Thymus (tissue), 11 donors: ENCODE results near the gene EXOC1L. TPM values are rescaled to one million over a fixed set of nuclear protein-coding genes. Genes with fewer than 3 reads are reported as not detected.
"Not testable (repeated sequence)": the region's sequence is repeated elsewhere in the genome, so short reads cannot be mapped to it uniquely, and the experiment has no call there.

Source experiments
- DNase-seq, 9 donors: peaks; one replicate each; pipeline ENCODE4 v3.0.0-alpha.2; 2013; ENCODE audit warnings: low spot score in 9 of 9, low read depth in 6 of 9, missing footprints in 1 of 9
- H3K27ac ChIP-seq, 2 donors: one replicate each; pipeline ENCODE4 v1.5.1; 2013; ENCODE audit warnings: control low read depth in 1 of 2, low read depth in 1 of 2, low read length in 1 of 2, mild to moderate bottlenecking in 1 of 2, moderate library complexity in 1 of 2
- H3K27me3 ChIP-seq, 2 donors: one replicate each; pipeline ENCODE4 v1.5.1; 2013; ENCODE audit warnings: low read length in 1 of 2; ENCODE audit not compliant: control insufficient read depth in 2 of 2, insufficient read depth in 1 of 2
- H3K36me3 ChIP-seq, 2 donors: one replicate each; pipeline ENCODE4 v1.5.1; 2013; ENCODE audit warnings: low read length in 1 of 2, mild to moderate bottlenecking in 1 of 2, moderate library complexity in 1 of 2; ENCODE audit not compliant: control insufficient read depth in 2 of 2, insufficient read depth in 2 of 2
- H3K4me1 ChIP-seq, 2 donors: one replicate each; pipeline ENCODE4 v1.5.1; 2013; ENCODE audit warnings: low read length in 2 of 2; ENCODE audit not compliant: control insufficient read depth in 2 of 2, insufficient read depth in 2 of 2
- H3K4me3 ChIP-seq, 2 donors: one replicate each; pipeline ENCODE4 v1.5.1; 2013; ENCODE audit warnings: low read length in 2 of 2, control low read depth in 1 of 2, mild to moderate bottlenecking in 1 of 2
- H3K9me3 ChIP-seq, 2 donors: one replicate each; pipeline ENCODE4 v1.5.1; 2013; ENCODE audit warnings: low read length in 1 of 2, mild to moderate bottlenecking in 1 of 2; ENCODE audit not compliant: control insufficient read depth in 2 of 2, insufficient read depth in 1 of 2
- WGBS: extraction: QIAGEN DNeasy Blood & Tissue Kit; methylation state at CpG from one replicate; pipeline ENCODE4 v1.1.7; 2013; 5-methylcytosine and 5-hydroxymethylcytosine counted together
- polyA plus RNA-seq: library from polyadenylated mRNA; stranded (reverse); fragments of 200-250 nt; gene quantifications from one replicate; pipeline ENCODE4 v1.2.3, GENCODE V29; 2013
- total RNA-seq: library from RNA; stranded (reverse); fragments of 120-200 nt; gene quantifications from one replicate; pipeline ENCODE4 v1.2.4, GENCODE V29; 2013
- donor health status: healthy.

EXOC1L gene
- total and polyA plus RNA-seq, 2 donors, result not detected

DNA sequence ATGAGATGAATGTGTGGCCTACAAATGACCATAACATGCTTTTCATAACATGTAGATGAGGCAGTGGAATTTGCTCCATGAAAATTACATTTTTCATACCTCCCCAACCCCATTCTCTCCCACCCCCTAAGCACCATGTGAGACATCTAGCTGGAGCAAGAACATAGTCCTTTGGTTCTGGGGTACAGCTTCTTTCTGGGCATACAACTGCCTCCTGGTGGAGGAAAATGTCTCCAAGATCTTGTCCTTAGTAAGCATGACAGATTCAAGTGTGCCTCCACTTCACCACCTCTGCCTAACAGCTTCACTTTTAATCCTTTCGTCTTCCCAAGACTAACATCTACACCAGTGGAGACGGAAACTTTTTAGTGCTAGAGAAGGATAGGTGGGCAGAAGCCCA, 8.0 kb downstream of the EXOC1L start:
- no peak for DNase-seq
- no peaks in the 10 kb centered on the region for H3K4me1 ChIP-seq
- no peak overlapping the region for H3K27ac ChIP-seq
- WGBS, result 77% methylated on average over 2 of the region's 2 CpGs
- H3K27me3 ChIP-seq, result no peaks in the 10 kb centered on the region
- no peaks in the 10 kb centered on the region for H3K9me3 ChIP-seq
- H3K4me3 ChIP-seq, result no peak overlapping the region
- H3K36me3 ChIP-seq, result no peaks in the 10 kb centered on the region

DNA sequence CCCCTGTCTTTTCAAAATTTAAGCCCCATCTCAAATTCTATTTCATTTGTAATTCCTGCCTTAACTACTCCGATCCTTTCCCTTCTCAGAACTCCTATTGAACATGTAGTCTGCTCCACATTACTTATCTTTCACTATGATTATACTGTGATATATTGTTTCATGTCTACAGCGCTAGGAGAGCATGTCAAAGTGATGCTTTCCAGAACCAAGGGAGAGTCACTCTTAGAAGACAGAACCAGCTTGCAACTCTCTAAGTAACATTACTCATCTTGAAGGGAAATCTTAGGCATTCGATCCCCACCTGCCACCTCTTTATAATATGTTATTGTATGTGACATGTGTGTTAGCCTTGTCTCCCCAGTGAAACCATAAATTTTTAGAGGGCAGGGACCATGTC, 10.5 kb downstream of the EXOC1L start:
- H3K36me3 ChIP-seq, result no peaks in the 10 kb centered on the region
- no peaks in the 10 kb centered on the region for H3K9me3 ChIP-seq
- H3K4me3 ChIP-seq, result no peak overlapping the region
- H3K27ac ChIP-seq, result no peak overlapping the region
- no peaks in the 10 kb centered on the region for H3K4me1 ChIP-seq
- 93% methylated on average over 3 of the region's 3 CpGs for whole genome bisulfite sequencing
- DNase-seq, result no peak
- H3K27me3 ChIP-seq, result no peaks in the 10 kb centered on the region

DNA sequence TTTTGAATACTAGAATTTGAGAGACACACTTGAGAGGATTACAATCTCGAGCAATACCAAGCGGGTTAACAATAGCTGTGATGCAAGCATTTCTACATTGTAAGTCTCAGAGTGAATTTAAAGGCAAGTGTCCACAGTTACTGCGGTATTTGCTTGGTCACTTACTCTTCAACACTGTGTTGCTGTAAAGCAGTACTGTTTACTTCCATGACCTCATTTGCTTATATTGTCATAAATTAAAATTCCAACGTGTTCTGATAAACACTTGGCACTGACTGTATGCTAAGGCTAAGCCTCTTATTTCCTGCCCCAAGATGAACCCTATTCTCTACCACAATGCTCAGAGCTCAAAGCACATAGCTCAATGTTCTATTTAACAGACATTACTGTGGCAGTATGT, 11.1 kb downstream of the EXOC1L start:
- H3K36me3 ChIP-seq, result no peaks in the 10 kb centered on the region
- H3K4me1 ChIP-seq, result no peaks in the 10 kb centered on the region
- H3K27ac ChIP-seq, result no peak overlapping the region
- H3K27me3 ChIP-seq, result no peaks in the 10 kb centered on the region
- H3K9me3 ChIP-seq, result no peaks in the 10 kb centered on the region
- DNase-seq, result no peak
- WGBS, result 79% methylated on average over 4 of the region's 4 CpGs
- H3K4me3 ChIP-seq, result no peak overlapping the region

DNA sequence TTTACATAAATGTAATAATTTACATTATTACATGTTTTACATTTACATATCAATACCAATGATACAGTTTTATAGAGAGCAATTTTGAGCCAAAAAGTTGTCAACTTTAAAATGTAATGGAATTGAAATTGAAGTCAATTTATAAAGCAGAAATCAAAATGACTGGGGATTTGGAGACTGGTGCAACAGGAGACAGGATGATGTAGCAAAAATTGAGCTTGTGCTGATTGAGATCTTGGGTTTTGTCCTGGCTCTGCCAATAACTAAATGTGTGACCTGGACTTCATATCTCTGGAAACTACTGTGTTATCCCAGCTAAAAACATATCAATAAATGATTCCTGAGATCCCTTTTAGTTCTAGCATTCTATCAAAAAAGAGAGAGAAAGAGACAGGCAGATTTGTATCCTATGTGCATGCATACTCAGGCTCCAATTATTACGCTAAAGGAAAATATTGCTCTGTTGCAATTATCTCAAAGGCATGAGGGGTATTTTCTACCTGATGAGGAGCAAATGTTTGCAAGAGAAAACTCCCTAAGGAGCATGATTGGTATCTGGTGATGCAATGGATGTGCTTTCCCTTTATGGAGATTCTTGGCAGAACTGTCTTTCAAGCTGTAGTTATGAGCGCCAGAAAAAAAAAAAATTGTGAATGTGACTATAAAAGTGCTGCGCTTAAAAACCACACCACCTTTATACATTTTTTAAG, 14.7 kb downstream of the EXOC1L start:
- no peak overlapping the region for H3K4me3 ChIP-seq
- no peak overlapping the region for H3K27ac ChIP-seq
- H3K36me3 ChIP-seq, result no peaks in the 10 kb centered on the region
- H3K4me1 ChIP-seq, result no peaks in the 10 kb centered on the region
- no peaks in the 10 kb centered on the region for H3K9me3 ChIP-seq
- no peak for DNase-seq
- WGBS, result 96% methylated on average over 3 of the region's 3 CpGs
- H3K27me3 ChIP-seq, result no peaks in the 10 kb centered on the region

DNA sequence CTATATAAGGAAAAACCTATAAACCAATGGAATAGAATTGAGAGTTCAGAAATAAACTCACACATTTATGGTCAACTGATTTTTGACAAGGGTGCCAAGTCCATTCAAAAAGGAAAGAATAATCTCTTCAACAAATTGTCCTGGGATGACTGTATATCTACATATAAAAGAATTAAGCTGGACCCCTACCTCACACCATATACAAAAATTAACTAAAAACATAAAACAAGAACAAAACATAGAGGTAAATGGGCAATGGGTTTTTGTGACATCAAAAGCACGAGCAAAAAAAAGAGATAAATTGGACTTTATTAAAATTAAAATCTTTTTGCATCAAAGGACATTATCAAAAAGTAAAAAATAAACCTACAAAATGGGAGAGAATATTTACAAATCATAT, 18.3 kb downstream of the EXOC1L start:
- no peaks in the 10 kb centered on the region for H3K36me3 ChIP-seq
- no peak overlapping the region for H3K4me3 ChIP-seq
- no peaks in the 10 kb centered on the region for H3K27me3 ChIP-seq
- WGBS, result 87% methylated on average over 1 of the region's 1 CpG
- DNase-seq, result no peak
- no peaks in the 10 kb centered on the region for H3K4me1 ChIP-seq
- H3K27ac ChIP-seq, result no peak overlapping the region
- no peaks in the 10 kb centered on the region for H3K9me3 ChIP-seq

DNA sequence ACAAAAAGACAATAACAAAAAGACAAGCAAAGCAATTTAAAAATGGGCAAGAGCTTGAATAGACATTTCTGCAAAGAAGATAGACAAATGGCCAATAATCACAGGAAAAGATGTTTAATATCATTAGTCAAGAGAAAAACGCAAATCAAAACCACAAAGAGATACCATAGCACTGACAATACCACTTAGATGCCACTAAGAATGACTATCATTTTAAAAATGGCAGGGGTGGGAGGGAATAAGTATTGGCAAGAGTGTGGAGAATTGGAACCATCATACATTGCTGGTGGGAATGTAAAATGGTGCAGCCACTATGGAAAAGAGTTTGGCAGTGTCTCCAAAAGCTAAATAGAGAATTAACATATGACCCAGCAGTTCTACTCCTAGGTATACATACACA, 18.8 kb downstream of the EXOC1L start:
- H3K9me3 ChIP-seq, result no peaks in the 10 kb centered on the region
- H3K4me1 ChIP-seq, result no peaks in the 10 kb centered on the region
- no peak for DNase-seq
- no peak overlapping the region for H3K4me3 ChIP-seq
- H3K36me3 ChIP-seq, result no peaks in the 10 kb centered on the region
- no peak overlapping the region for H3K27ac ChIP-seq
- H3K27me3 ChIP-seq, result no peaks in the 10 kb centered on the region
- WGBS, result 95% methylated on average over 1 of the region's 1 CpG

DNA sequence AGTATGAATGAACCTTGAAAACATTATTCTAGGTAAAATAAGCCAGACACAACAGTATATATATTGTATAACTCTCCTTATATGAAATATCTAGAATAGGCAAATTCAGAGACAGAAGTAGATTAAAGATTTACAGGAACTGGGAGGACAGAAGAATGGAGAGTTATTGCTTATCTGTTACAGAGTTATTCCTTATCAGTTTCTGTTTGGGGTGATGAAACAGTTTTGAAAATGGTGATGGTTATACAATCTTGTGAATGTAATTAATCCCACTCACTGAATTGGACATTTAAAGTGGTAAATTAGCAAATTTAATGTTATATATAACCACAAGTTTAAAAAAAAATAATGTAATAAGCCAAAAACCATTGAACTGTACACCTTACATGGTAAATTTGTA, 19.4 kb downstream of the EXOC1L start:
- H3K4me1 ChIP-seq, result no peaks in the 10 kb centered on the region
- H3K9me3 ChIP-seq, result no peaks in the 10 kb centered on the region

DNA sequence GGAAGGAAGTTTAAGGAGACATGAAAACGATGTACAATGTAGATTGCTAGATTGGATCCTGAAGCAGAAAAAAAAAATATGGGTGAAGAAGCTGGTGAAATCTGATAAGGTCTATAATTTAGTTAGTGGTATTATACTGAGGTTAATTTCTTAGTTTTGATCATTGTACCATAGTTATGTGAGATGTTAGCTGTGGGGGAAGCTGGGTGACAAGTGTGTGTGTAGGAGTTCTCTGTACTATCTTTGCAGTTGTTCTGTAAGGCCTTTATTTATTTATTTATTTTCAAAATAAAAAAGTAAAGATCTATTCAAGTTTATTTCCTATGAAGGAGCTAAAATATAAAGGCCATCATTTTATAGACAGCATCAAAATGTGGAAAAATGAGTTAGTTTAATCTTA, 21.4 kb downstream of the EXOC1L start:
- no peaks in the 10 kb centered on the region for H3K27me3 ChIP-seq
- H3K4me3 ChIP-seq, result no peak overlapping the region
- H3K9me3 ChIP-seq, result no peaks in the 10 kb centered on the region
- no peaks in the 10 kb centered on the region for H3K4me1 ChIP-seq
- no peak overlapping the region for H3K27ac ChIP-seq
- no peak for DNase-seq
- WGBS, result 97% methylated on average over 1 of the region's 1 CpG
- H3K36me3 ChIP-seq, result no peaks in the 10 kb centered on the region

More for the DNA sequence above, 19.4 kb downstream of the EXOC1L start:
- Histone ChIP-seq H3K27ac (no peak overlapping the region), H3K27me3 (no peaks in the 10 kb centered on the region), H3K36me3 (no peaks in the 10 kb centered on the region), H3K4me3 (no peak overlapping the region)
- no peak for DNase-seq

DNA sequence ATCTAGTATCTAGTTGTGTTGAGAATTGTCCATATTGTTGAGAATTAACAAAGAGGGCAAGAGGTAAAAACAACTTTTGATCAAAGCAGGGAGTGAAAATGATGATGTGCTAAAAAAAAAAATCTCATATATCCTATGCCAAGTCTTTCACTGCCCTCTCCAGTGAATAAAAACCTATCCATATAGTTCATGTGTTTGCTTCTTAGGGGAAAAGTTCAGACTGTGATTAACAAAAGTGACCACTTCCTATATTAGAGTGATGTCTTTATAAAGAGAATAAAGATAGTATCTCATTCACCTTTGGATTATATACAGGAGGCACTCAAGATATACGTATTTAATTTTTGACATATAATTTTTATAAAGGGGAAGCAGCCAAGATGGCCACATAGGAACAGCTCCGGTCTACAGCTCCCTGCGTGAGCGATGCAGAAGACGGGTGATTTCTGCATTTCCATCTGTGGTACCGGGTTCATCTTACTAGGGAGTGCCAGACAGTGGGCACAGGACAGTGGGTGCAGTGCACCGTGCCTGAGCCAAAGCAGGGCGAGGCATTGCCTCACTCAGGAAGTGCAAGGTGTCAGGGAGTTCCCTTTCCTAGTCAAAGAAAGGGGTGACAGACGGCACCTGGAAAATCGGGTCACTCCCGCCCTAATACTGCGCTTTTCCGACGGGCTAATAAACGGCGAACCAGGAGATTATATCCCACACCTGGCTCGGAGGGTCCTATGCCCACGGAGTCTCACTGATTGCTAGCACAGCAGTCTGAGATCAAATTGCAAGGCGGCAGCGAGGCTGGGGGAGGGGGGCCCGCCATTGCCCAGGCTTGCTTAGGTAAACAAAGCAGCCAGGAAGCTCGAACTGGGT, 22.0 kb downstream of the EXOC1L start:
- not testable (repeated sequence) for DNase-seq, H3K4me3 ChIP-seq

More for the DNA sequence above, 22.0 kb downstream of the EXOC1L start:
- not testable (repeated sequence) for H3K36me3 ChIP-seq, H3K9me3 ChIP-seq, H3K4me1 ChIP-seq, H3K27ac ChIP-seq, H3K27me3 ChIP-seq
- WGBS, result 90% methylated on average over 21 of the region's 22 CpGs
